Mammary epithelial cell (primary cell): ENCODE results near the gene ANGPT4.
"Not testable (repeated sequence)": the region's sequence is repeated elsewhere in the genome, so short reads cannot be mapped to it uniquely, and the experiment has no call there.

Experiments used
- CTCF ChIP-seq, 2 donors: IDR thresholded peaks in 1 of 2; conservative IDR thresholded peaks in 1 of 2; 2 replicates each; pipeline ENCODE4 v1.5.1; 2011 to 2012; ENCODE audit warnings: inconsistent platforms in 2 of 2, low read length in 2 of 2, mild to moderate bottlenecking in 2 of 2, control low read depth in 1 of 2, low read depth in 1 of 2; ENCODE audit not compliant: insufficient read depth in 1 of 2; ENCODE audit errors: extremely low read depth in 1 of 2
- EZH2 ChIP-seq: IDR thresholded peaks from 2 replicates; pipeline ENCODE4 v1.6.1; 2012; ENCODE audit warnings: low read length, inconsistent platforms, borderline replicate concordance

DNA sequence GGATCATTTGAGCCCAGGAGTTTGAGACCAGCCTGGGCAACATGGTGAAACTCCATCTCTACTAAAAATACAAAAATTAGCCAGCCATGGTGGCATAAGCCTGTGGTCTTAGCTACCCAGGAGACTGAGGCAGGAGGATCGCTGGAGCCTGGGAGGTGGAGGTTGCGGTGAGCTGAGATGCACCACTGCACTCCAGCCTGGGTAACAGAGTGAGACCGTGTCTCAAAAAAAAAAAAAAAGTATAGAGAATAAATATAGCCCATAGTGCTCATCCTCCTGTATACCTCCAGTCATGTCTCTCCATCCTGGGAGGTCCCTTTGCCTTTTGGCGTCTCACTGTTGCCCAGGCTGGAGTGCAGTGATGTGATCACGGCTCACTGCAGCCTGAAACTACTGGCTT lies 23.8 kb downstream of the ANGPT4 start:
- not testable (repeated sequence) for TF ChIP-seq EZH2; CTCF (conservative IDR thresholded peaks at IDR 0.05 in 1 of 2, IDR thresholded peaks at IDR 0.05 in 1 of 2; ENCODE audit: extremely low read depth in 1 of 2, insufficient read depth in 1 of 2, low read depth in 1 of 2, low read length in 2 of 2)
